GM04503 (cell line): Measurements from ENCODE around the gene CSTF3.
A peak's percentile ranks its signal among the peaks of the same experiment; 100 is the strongest.
"Not testable (repeated sequence)": the region's sequence is repeated elsewhere in the genome, so short reads cannot be mapped to it uniquely, and the experiment has no call there.

Experiments
- DNase-seq: peaks from one replicate; pipeline ENCODE4 v3.0.0-alpha.2; 2012; ENCODE audit warnings: low read depth

CSTF3 gene

DNA sequence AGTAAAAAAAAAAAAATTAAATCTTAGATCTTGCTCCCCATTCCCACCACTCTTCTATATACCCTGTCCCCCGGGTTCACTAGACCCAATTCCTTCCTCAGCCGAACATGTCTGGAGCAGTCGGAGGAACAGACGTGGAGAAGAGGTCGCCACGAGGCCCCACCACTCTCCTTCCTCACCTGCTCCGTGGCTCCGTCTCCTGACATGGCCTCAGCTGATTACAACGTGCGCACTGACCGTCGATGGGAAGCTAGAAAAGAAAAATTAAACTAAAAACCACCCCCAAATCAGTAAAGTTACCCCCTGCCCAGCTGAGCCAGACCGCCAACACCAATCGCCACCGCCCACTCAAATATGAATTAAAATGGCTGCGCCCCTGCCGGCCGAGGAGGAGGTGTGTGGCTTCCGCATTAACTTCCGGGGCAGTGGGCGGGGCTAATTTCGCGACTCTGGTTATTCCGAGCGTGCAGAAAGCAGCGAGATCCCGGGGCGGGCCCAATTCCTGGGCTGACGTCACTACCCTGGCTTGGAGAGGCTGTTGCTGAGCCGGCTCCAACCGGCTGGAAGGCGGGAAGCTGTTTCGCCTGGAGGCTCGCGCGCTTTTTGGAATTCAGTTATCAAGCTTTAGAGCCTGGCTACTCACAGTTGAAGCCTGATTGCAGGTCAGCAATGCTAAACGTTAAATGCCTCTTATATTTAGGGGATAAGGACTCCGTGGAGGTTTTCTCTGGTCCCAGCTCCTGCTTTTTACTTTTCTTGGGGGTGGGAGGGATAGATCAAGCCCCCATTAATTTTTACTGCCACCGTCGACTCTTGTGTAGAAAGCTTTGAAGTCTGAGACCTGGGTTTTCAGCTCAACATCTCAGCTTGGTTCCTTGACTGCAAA is at the start of gene CSTF3:
Gene CSTF3, minus strand, starts transcription at position 361 of the 886 bp plus-strand sequence. Its CDS starts 155 bp downstream, at position 206.
- DNase-seq = peak; percentile 87

DNA sequence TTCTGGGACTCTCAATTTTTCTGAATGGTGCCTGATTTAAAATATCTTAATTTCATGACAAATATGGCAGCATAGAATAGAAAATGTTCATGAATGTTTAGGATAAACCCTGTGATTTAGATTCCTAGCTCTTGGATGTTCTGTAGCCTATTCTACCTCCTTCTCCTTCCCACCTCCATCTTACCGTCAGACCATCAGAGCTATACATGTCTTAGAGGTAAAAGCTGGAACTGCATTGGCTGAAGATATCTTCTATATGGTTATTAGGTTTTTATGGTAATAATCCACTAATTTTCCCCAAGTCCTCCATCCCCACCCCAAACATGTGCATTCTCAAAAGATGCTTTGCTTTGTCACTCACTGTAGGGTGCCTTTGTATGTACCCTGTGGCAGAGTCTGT is 46.9 kb upstream of the CSTF3 start:
- DNase-seq = no peak

DNA sequence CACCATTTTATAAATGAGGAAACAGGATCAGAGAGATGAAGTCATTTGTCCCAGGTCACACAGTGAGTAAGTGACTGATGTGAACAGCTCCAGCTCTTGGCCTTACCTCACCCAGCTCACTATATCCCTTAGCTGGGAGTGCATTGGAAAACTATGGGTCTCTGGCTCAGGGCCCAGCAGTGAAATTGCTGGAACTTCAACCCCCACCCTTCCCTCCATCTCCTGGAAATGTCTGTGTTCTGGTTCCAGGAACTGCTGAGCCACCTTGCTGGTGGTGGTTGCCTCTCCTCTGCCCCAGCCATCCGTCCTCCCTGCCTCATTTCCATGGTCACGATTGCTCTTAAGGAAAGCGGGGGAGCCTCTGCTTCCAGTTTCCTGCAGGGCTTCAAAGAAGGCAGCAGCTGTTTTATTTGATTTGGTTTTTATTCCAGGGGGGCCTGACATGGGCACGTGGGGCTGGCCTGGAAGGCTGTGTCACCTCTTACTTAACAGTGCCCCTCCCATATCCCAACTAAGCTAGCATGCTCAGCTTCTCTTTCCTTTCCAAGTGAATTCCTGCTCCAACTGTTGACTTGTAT is 46.2 kb upstream of the CSTF3 start:
- DNase-seq = no peak

DNA sequence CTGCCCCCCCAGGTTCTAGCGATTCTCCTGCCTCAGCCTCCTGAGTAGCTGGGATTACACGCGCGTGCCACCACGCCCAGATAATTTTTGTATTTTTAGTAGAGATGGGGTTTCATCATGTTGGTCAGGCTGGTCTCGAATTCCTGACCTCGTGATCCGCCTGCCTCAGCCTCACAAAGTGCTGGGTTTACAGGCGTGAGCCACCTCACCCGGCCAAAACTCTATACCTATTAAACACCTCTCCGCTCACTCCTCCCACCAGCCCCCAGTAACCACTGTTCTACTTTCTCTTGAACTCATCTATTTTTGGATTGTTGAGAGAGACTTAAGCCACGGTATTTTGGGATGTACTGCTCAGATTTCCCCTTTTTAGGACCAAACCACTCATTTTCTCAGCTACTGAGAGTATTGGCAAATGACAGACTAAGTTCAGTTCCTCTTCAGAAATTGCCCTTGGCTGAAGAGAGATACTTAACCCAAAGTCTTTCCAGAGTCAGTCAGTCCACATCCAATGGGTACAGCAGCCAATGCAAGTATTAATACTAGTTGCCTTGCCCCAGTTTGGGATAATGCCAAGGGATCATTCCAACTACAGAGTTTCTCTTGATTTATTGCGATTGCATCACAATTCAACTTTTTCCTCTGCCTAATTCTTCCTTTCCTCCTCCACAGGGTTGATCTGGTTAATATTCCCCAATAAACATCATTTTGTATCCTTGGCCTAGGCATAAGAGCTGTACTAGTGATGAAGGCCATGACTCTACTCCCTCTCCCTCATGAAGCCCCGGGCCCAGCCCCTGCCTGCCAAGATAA is 36.8 kb upstream of the CSTF3 start:
- no peak for DNase-seq

DNA sequence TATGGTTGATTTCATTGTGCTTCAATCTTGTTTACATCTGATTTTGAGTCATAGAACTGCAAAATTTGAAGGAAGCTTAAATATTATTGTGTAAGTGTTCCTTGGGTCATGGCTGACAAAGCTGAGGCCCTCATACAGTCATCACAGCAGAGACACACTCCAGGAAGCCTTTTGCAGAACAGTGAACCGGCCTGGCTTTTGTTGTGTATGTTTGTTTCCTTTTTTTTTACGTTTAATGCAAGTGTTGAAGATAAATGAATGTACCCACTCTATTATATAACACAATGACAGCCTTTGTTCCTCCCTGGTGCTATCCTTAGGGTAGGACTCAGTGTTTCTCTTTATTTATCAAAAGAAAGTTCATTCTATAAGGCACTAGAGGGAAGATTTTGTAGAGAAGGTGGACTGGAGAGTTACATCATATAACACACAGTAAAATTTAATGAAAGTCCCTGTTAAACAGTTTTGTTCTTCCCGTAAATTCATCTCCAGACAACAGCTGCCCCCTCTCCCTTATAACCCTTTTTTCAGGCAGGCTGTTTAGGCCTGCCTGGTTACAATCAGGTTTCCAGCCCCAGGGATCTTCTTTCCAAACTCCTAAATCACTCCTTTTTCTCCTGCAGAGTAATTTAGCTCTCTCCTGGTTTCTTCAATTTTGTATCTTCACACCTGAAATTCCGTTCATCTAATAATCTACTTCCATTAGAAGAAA is 34.3 kb upstream of the CSTF3 start:
- no peak for DNase-seq

DNA sequence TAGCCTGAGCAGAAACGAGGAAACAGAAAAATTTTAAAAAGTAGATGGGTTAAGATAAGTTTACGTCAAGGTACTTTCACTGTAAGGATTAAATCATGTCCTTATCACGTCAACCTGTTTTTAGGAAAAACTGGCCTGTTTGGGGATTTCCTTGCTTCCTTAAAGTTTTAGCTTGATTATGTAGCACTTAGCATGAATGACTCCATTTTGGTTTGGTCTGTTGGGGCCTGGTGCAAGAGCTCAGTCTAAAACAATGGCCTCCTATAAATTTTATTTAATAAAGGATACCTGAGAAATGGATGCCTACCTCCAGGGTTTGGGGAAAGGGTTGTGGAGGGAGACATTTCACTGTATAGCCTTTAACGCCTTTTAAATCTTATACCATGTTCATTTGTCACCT is 33.2 kb upstream of the CSTF3 start:
- DNase-seq = no peak

DNA sequence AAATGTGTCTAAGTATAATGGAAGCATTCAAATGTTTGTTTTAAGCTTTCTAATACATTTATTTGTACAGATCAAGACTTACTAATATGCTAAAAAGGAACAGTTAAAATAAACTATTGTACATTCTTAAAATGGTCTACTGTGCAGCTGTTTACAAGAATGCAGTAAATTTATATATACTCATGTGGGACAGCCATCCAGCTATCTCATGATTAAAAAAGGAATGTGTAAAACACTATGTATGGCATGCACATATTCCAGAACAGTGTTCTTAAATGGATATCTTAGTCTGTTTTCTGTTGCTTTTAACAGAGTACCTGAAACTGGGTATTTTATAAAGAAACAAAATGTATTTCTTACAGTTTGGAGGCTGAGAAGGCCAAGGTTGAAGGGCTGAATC is 30.2 kb upstream of the CSTF3 start:
- DNase-seq = no peak

DNA sequence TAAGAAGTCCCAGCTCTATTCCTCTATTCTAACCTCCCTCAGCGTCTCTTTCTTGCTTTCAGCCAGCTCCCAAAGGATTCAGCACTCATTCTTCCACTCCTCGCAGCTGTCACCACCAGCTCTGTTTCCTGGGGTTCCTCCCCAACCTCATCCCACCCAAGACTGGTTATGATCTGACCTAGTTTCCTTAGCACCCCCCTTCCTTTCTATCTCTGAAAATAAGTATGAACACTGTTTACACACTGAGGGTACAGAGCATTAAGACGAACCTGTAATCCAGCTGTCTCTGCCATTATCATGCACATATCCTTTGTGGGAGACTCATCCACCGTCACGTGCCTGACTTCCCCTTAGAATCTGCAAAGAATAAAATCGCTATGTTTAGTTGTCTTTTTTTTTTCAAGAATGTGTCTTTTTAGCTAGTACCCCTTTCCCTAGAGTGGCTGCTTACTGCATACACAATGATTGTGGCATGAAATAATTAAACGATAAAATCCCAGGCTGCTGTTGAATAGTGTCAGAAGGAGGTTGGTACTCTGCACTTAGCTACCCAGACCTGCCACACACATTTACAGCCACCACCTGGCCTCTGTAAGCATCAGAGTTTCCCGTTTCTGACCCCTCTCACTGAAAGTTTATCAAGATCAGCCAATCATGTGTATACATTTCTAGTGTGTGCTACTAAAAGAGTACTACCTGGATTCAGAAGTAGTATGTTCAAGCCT is 26.9 kb upstream of the CSTF3 start:
- DNase-seq = no peak

DNA sequence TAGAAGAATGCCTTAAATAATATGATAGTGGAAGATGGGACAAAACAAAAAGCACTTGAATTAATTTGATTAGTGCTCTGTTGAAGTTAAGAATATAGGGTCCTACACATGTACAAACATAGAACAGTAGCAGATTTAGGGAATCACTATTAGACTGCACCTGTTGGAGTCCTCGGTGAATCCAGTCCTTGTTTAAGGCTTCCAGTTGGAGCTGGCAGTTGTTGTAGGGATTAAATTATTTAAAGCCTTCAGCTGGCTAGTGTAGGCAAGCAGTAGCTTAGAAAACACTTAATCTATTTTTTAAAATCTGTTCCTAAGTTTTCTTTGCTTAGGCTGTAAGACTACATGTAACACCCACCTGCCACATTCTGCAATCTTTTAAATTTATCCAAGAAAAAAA is 24.5 kb upstream of the CSTF3 start:
- no peak for DNase-seq

DNA sequence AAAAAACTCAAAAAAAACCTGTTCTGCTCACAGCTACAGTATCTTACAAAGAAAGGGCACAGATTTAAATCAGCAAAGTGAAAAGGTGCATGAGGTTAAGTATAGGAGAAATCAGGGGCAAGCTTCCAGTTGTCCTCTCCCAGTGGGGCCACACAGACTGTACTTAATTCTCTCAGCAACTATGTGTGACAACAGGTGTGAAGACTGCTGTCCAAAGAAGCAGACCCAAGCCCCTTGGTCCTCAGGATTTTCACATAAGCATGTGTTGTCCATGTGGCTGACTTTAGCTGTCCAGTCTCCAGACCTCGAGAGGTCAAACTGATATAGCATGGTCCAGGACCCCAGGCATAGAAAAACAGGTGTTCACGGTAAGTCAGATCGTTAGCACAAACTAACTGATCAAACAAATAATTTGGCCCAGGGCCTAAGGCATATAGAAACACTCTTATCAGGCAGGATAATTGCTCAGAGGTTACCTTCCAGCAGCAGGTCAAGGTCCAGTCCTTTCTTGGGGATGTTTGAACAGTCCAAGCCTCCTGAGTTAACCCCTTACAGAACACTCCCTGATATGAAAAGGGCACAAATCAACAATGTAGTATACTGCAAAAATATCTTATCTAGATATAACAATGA is 21.1 kb upstream of the CSTF3 start:
- DNase-seq = no peak

DNA sequence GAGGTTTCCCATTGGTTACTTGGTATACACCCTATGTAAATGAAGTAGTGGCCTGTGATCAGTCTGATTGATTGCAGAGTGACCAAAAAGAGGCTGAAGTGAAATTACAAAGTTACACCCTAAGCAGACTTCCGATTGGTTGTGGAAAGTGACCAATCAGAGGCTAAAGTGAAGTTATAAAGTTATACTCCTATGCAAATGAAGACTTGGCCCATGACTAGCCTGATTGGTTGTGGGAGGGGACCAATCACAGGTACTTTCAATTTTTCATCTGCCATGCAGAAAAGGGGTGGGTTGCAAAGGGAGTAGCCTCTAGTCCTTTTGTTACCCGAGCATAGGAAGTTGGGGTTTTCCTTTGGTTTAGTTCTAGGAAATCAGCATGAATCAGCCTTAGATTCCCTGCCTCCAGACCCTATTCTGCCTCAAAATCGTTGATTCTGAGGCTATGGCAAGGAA is 18.1 kb upstream of the CSTF3 start:
- DNase-seq = no peak

DNA sequence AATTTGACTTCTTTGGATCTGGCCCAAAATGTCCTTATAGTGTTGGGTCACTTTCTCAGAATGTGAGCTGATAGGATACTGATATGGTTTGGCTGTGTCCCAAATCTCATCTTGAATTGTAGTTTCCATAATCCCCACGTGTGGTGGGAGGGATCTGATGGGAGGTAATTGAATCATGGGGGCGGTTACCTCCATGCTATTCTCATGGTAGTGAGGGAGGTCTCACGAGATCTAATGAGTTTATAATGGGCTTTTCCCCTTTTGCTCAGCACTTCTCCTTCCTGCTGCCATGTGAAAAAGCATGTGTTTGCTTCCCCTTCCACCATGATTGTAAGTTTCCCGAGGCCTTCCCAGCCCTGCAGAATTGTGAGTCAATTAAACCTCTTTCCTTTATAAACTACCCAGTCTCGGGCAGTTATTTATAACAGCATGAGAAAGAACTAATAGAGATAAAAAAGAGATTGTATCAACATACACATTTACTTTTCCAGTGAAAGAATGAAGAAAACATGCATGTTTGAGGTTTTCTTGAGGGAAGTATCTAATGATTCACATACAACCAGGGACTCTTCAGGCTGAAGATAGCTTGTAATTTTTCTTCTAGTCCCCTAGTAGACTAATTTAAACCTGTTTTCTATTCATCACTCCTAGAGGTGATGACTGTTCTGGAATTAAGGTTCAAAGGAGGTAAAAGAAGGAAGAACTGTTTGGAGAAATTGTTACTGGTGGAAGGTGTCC is 17.3 kb upstream of the CSTF3 start:
- DNase-seq = no peak

DNA sequence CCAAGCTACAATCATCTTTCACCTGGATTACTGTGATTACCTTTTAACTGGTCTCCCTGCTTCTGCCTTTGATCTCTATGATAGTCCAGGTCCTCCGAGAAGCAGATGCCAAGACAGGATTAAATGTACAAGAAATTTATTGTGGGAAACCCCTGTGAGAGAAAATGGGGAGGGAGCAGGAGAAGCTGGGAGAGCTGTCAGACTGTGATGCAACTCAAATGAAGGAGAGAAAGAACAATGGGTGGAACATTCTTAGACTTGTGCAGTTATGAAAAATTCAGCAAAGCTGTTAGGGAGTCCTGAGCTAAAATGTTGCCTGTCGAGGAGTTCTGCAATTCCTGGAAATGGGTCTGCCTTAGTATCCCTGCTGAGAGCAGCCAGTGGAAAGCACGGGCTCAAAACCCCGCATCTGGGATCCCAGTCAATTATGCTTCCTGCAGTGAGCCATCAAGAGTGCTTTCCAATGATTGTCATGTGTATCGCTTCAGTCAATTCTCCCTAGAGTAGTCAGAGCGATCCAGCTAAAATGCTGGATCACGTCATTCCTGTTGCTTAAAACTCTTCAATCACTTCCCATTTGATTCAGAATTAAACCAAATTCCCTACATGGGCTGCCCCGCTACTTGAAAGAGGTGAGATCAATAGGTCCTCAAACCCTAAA is 16.5 kb upstream of the CSTF3 start:
- no peak for DNase-seq

DNA sequence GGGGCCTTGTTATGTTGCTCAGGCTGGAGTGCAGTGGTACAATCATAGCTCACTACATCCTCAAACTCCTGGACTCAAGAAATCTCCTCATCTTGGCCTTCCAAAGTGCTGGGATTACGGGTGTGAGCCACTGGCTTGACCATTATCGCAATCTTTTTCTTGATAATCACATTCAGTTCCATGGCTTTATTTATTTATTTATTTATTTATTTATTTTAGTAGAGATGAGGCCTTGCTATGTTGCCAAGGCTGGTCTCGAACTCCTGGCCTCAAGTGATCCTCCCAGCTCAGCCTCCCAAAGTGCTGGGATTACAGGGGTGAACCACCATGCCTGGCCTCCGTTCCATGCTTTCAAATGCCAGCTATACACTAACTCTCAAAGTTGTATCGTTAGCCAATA is 15.5 kb upstream of the CSTF3 start:
- DNase-seq = not testable (repeated sequence)

DNA sequence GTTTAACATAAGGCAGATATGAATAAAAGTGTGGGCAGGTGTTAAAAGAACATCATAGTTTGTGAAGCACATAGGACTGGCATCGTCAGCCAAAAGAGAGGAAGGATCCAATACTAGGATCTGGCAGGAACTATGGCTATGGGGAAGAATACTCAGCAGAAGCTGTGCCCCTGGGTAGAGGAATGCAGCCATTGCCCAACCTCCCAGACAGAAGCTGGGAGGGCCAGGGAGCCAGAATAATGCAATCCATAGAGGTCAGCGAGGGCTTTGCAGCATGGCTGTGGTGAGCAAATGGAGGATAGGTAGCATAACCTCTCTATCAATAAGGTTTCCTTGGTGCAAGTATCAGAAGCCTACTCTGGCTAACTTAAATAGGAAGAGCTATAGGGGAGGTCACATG is 11.7 kb upstream of the CSTF3 start:
- DNase-seq = no peak

DNA sequence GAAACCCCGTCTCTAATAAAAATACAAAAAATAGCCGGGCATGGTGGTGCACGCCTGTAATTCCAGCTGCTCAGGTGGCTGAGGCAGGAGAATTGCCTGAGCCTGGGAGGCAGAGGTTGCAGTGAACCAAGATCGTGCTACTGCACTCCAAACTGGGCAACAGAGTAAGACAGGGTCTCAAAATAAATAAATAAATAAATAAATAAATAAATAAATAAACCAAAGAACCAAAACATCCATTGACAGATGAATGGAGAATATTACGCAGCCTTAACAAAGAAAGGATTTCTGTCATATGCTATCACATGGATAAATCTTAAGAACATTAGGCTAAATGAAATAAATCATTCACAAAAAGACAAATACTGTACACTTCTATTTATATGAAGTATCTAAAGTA is 11.1 kb upstream of the CSTF3 start:
- DNase-seq = no peak

DNA sequence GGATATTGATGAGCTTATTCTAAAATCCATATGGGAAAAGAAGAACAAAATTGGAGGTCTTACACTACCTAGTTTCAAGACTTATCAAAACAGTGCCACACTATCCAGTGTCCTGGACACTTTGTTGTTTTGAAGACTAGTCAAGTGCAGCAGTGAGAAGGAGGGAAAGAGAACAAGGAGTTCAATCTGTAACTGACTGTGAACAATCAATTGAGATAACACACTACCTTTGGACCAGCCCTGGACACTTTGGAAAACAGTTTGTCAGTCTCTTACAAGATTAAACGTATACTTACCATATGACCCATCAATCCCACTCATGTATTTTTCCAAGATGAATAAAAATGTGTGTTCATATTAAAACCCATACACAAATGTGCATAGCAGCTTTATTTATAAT is 10.0 kb upstream of the CSTF3 start:
- no peak for DNase-seq

DNA sequence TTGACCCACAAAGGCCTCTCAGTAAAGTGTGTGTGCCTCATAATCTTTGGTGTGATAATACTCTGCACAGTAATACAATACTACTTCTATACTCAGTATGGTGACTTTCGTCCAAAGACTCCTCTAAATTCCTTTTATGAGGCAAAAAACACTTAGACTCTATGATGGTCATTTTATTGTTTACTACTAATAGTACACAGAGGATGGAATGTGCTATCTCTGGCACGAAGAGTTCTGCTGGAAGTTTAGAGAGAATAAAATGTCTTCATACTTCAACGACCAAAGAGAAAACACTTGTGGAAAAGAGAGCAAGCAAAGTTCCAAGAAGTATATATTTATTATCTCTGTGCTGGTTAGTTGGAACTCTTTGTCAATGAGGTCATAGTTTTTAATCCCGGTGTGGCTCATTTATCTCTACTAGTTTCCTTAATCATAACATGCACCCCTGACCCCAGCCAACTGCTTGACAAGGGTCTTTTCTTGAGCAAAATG is 7.5 kb upstream of the CSTF3 start:
- no peak for DNase-seq

DNA sequence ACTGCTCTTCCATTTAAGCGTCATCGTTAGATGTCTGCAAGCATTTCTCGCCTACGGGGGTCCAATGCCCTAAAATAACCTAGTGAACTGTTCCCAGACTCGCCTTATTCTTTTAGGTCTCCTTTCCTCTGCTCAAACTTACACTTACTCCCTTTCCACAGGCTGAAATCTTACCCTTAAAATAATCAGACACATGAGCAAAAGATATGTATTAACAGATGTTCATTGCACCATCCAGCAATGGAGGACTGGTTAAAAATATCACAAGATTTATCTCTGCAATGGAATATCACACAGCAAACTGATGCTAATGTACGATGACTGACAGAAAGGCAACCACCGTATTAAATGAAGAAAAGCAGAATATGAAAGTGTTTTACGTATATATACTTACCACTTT is 1.6 kb upstream of the CSTF3 start:
- no peak for DNase-seq

DNA sequence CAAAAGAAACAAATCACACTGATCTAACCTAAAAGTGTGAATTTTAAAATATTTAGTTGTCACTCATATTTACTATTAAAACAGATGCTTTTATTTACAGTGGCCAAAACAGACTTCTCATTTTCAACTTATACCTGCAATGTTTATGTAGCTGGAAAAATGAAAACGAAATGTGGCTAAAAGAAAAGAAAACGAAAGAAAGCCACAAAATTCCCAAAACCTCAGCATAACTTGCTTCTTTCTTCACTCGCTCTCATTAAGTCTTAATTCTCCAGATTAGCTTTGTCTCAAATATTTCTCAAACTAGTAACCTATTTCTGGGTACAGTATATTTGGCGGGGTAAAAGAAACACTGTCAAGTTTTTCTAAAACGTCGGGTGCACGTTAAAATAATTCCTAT is 693 bp downstream of the CSTF3 start:
- no peak for DNase-seq
